Large intestine (tissue), 12 donors: ENCODE results near the gene PGAP3. TPM values are rescaled to one million over a fixed set of nuclear protein-coding genes. Genes with fewer than 3 reads are reported as not detected.

Source experiments
- DNase-seq, 2 donors: peaks; one replicate each; pipeline versions ENCODE4 v3.0.0 to v3.0.0-alpha.2; 2013
- H3K27ac ChIP-seq: one replicate; pipeline ENCODE4 v1.5.1; 2013; ENCODE audit warnings: low read length
- H3K27me3 ChIP-seq: 2 replicates; pipeline ENCODE4 v1.6.1; 2013; ENCODE audit warnings: low read length; ENCODE audit not compliant: control insufficient read depth, insufficient read depth
- H3K36me3 ChIP-seq: 2 replicates; pipeline ENCODE4 v1.6.1; 2013; ENCODE audit warnings: low read length; ENCODE audit not compliant: control insufficient read depth, insufficient read depth
- H3K4me1 ChIP-seq: one replicate; pipeline ENCODE4 v1.6.1; 2013; ENCODE audit warnings: low read length; ENCODE audit not compliant: control insufficient read depth, insufficient read depth
- H3K4me3 ChIP-seq: one replicate; pipeline ENCODE4 v1.5.1; 2013; ENCODE audit warnings: low read length
- H3K9me3 ChIP-seq: one replicate; pipeline ENCODE4 v1.6.1; 2013; ENCODE audit warnings: mild to moderate bottlenecking, low read depth, low read length, moderate library complexity; ENCODE audit not compliant: control insufficient read depth
- WGBS: methylation state at CpG from one replicate; pipeline ENCODE4 v1.1.5; 2013; ENCODE audit warnings: low lambda C conversion rate; ENCODE audit not compliant: insufficient coverage; 5-methylcytosine and 5-hydroxymethylcytosine counted together
- long read RNA-seq, 11 donors: transcript quantifications; one replicate each; lab custom pipeline, GENCODE V29; 2026
- polyA plus RNA-seq: library from polyadenylated mRNA; unstranded; fragments of 120-200 nt; gene quantifications from one replicate; pipeline ENCODE4 v1.2.1, GENCODE V29; 2013

PGAP3 gene
- 31.8 TPM for polyA plus RNA-seq
- long read RNA-seq, donor 1, partial matches to known transcripts, result 0 of 4 reads
- long read RNA-seq, donor 1, other reads (novel, unspliced or antisense), result 0 of 4 reads
- long read RNA-seq, donor 2, transcript PGAP3-201 (8 exons, 2,737 nt), result major isoform, 11 of 170 reads
- long read RNA-seq, donor 2, partial matches to known transcripts, result 159 of 170 reads
- long read RNA-seq, donor 2, other reads (novel, unspliced or antisense), result 0 of 170 reads
- long read RNA-seq, donor 3, result 0 reads
- long read RNA-seq, donor 4, partial matches to known transcripts, result 0 of 1 reads
- long read RNA-seq, donor 4, other reads (novel, unspliced or antisense), result 0 of 1 reads
- long read RNA-seq, donor 5, transcript PGAP3-201 (8 exons, 2,737 nt), result major isoform, 6 of 7 reads
- long read RNA-seq, donor 5, partial matches to known transcripts, result 0 of 7 reads
- long read RNA-seq, donor 5, other reads (novel, unspliced or antisense), result 0 of 7 reads
- long read RNA-seq, donor 6, transcript PGAP3-201 (8 exons, 2,737 nt), result major isoform, 6 of 64 reads
- long read RNA-seq, donor 6, partial matches to known transcripts, result 58 of 64 reads
- long read RNA-seq, donor 6, other reads (novel, unspliced or antisense), result 0 of 64 reads
- long read RNA-seq, donor 7, partial matches to known transcripts, result 0 of 5 reads
- long read RNA-seq, donor 7, other reads (novel, unspliced or antisense), result 0 of 5 reads
- long read RNA-seq, donor 8, transcript PGAP3-201 (8 exons, 2,737 nt), result major isoform, 20 of 177 reads
- long read RNA-seq, donor 8, partial matches to known transcripts, result 157 of 177 reads
- long read RNA-seq, donor 8, other reads (novel, unspliced or antisense), result 0 of 177 reads
- long read RNA-seq, donor 9, transcript PGAP3-201 (8 exons, 2,737 nt), result major isoform, 8 of 9 reads
- long read RNA-seq, donor 9, partial matches to known transcripts, result 0 of 9 reads
- long read RNA-seq, donor 9, other reads (novel, unspliced or antisense), result 0 of 9 reads
- long read RNA-seq, donor 10, partial matches to known transcripts, result 0 of 5 reads
- long read RNA-seq, donor 10, other reads (novel, unspliced or antisense), result 0 of 5 reads
- long read RNA-seq, donor 11, transcript PGAP3-201 (8 exons, 2,737 nt), result major isoform, 5 of 96 reads
- long read RNA-seq, donor 11, partial matches to known transcripts, result 71 of 96 reads
- long read RNA-seq, donor 11, other reads (novel, unspliced or antisense), result 20 of 96 reads

GRCh38 chr17:39687546-39688474 lies at the start of gene PGAP3:
PGAP3 (minus strand) TSS chr17:39688057; CDS start chr17:39688014, 43 bp downstream.
- WGBS, result no CpG with 5 or more reads among the region's 45 CpGs
- Histone ChIP-seq H3K4me1 (peaks cover 22% of the 10 kb centered on the region), H3K4me3 (peak within 1 kb of the TSS; percentile 80), H3K27me3 (no peaks in the 10 kb centered on the region), H3K36me3 (peaks cover 21% of the 10 kb centered on the region), H3K9me3 (no peaks in the 10 kb centered on the region), H3K27ac (peak within 1 kb of the TSS; percentile 96)
- DNase-seq, result peak; percentile 88 to 95

- Histone ChIP-seq H3K9me3 (no peaks in the 10 kb centered on the region), H3K27ac (peak overlapping the region; percentile 97), H3K4me1 (peaks cover 28% of the 10 kb centered on the region), H3K27me3 (peaks cover 19% of the 10 kb centered on the region), H3K36me3 (peaks cover 2% of the 10 kb centered on the region), H3K4me3 (peak overlapping the region; percentile 80)
- no CpG with 5 or more reads among the region's 13 CpGs for WGBS
- DNase-seq, result peak; percentile 84 to 94
Observed at GRCh38 chr17:39737206-39737759, 49.4 kb upstream of the PGAP3 start.

- Histone ChIP-seq H3K4me1 (peaks cover 27% of the 10 kb centered on the region), H3K4me3 (peak overlapping the region; percentile 80), H3K27me3 (peaks cover 19% of the 10 kb centered on the region), H3K9me3 (no peaks in the 10 kb centered on the region), H3K36me3 (no peaks in the 10 kb centered on the region), H3K27ac (peak overlapping the region; percentile 97)
- no peak for DNase-seq
- no CpG with 5 or more reads among the region's 10 CpGs for WGBS
Observed at GRCh38 chr17:39736319-39737165, 48.7 kb upstream of the PGAP3 start.

GRCh38 chr17:39735882-39736281 lies 48.0 kb upstream of the PGAP3 start:
- no peaks in the 10 kb centered on the region for H3K36me3 ChIP-seq
- peak overlapping the region; percentile 97 for H3K27ac ChIP-seq
- no peak overlapping the region for H3K4me3 ChIP-seq
- H3K27me3 ChIP-seq, result peaks cover 16% of the 10 kb centered on the region
- no peak for DNase-seq
- no peaks in the 10 kb centered on the region for H3K9me3 ChIP-seq
- no CpG with 5 or more reads among the region's 2 CpGs for WGBS
- peaks cover 21% of the 10 kb centered on the region for H3K4me1 ChIP-seq

- Histone ChIP-seq H3K9me3 (no peaks in the 10 kb centered on the region), H3K4me3 (no peak overlapping the region), H3K27ac (no peak overlapping the region), H3K4me1 (peaks cover 25% of the 10 kb centered on the region), H3K36me3 (peaks cover 17% of the 10 kb centered on the region), H3K27me3 (peaks cover 3% of the 10 kb centered on the region)
- 95% methylated on average over 3 of the region's 3 CpGs for WGBS
- no peak for DNase-seq
Observed at GRCh38 chr17:39732586-39732985, 44.7 kb upstream of the PGAP3 start.

- Histone ChIP-seq H3K4me3 (peak within 1 kb of the TSS; percentile 76), H3K9me3 (no peaks in the 10 kb centered on the region), H3K27ac (peak within 1 kb of the TSS; percentile 74), H3K27me3 (no peaks in the 10 kb centered on the region), H3K36me3 (peaks cover 40% of the 10 kb centered on the region), H3K4me1 (peaks cover 7% of the 10 kb centered on the region)
- DNase-seq, result peak; percentile 84 to 87
- WGBS, result 40% methylated on average over 1 of the region's 65 CpGs
Observed at GRCh38 chr17:39730095-39730921, 42.5 kb upstream of the PGAP3 start, which contains the start of gene MIEN1. MIEN1 (minus strand) TSS chr17:39730532; CDS start chr17:39730495, 37 bp downstream.

GRCh38 chr17:39729280-39729851 lies 41.5 kb upstream of the PGAP3 start:
- Histone ChIP-seq H3K4me1 (peaks cover 7% of the 10 kb centered on the region), H3K9me3 (no peaks in the 10 kb centered on the region), H3K27ac (peak overlapping the region; percentile 74), H3K27me3 (no peaks in the 10 kb centered on the region), H3K36me3 (peaks cover 49% of the 10 kb centered on the region), H3K4me3 (peak overlapping the region; percentile 76)
- no peak for DNase-seq
- WGBS, result no CpG with 5 or more reads among the region's 6 CpGs

GRCh38 chr17:39727556-39727955 lies 39.7 kb upstream of the PGAP3 start:
- Histone ChIP-seq H3K9me3 (no peaks in the 10 kb centered on the region), H3K27me3 (no peaks in the 10 kb centered on the region), H3K36me3 (peaks cover 65% of the 10 kb centered on the region), H3K4me1 (peaks cover 7% of the 10 kb centered on the region), H3K4me3 (no peak overlapping the region), H3K27ac (no peak overlapping the region)
- no peak for DNase-seq
- no CpG with 5 or more reads among the region's 10 CpGs for WGBS
